ENCODE data around the gene ADCY6.

DNA sequence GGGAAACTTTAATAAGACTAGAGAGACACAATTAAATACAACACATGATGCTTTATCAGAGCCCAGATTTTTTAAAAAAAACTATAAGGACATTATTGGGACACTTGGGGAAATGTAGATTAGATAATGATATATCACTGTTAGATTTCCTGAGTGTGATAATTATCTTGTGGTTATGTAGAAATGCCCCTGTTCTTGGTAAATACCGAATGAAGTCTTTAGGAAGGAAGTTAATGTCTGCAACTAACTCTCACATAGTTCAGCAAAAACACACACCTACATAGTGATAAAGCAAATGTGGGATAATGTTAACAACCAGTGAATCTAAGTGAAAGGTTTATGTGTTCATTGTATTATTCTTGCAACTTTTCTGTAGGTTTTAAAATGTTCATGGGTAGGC lies 14.8 kb upstream of the ADCY6 start:
- TF ChIP-seq ZNF274 (IDR thresholded peaks at IDR 0.05; ENCODE audit: low read depth, low read length) (no peak), SUZ12 (IDR thresholded peaks at IDR 0.05; ENCODE audit: extremely low read depth, insufficient read depth, insufficient read length) (no peak)

Measured in NT2/D1 (cell line).